ENCODE results near the gene NES.

DNA sequence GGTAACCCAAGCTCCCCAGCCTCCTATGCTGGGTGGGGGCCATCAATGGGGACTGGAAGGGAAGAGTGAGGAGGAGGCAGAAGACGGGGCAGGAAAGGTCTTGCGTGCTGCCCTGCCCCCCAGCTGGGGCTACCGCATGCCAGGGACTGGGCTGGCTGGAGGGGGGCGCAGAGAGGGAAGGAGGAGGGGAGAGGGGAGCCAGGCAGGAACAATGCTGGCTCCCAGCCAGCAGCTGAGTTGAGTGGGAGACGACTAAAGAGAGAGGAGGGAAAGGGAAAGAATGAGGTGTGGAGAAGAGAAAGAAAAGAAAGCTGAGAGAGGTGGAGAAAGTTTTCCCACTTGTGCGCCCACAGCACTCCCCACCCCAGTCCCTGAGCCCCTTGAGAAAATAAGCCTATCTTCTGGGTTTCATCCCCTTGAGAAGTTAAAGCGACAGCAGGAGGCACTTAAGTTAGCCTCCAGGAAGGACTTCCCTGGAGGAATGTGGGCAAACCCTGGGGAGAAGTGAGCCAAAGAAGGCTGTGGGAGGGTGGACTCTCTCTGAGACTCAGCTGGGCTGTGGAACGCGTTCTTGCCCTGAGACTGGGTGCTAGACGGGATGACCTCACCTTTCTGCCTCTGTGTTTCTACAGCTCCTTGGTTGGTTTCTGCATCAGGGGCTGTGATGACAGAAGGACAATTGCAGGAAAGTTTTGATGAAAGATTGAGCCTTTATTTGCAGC is 12.9 kb upstream of the NES start:
- TF ChIP-seq, protein P1, sequence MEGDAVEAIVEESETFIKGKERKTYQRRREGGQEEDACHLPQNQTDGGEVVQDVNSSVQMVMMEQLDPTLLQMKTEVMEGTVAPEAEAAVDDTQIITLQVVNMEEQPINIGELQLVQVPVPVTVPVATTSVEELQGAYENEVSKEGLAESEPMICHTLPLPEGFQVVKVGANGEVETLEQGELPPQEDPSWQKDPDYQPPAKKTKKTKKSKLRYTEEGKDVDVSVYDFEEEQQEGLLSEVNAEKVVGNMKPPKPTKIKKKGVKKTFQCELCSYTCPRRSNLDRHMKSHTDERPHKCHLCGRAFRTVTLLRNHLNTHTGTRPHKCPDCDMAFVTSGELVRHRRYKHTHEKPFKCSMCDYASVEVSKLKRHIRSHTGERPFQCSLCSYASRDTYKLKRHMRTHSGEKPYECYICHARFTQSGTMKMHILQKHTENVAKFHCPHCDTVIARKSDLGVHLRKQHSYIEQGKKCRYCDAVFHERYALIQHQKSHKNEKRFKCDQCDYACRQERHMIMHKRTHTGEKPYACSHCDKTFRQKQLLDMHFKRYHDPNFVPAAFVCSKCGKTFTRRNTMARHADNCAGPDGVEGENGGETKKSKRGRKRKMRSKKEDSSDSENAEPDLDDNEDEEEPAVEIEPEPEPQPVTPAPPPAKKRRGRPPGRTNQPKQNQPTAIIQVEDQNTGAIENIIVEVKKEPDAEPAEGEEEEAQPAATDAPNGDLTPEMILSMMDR (IDR thresholded peaks at IDR 0.05) = no peak
- TF ChIP-seq ZFX (IDR thresholded peaks at IDR 0.05; ENCODE audit: borderline replicate concordance) = no peak
